SK-N-DZ (cell line): ENCODE results near the gene BAMBI.

ENCODE experiments used
- DNase-seq: peaks from one replicate; pipeline ENCODE4 v3.0.0-alpha.2; 2015; ENCODE audit warnings: low spot score

Gene BAMBI

DNA sequence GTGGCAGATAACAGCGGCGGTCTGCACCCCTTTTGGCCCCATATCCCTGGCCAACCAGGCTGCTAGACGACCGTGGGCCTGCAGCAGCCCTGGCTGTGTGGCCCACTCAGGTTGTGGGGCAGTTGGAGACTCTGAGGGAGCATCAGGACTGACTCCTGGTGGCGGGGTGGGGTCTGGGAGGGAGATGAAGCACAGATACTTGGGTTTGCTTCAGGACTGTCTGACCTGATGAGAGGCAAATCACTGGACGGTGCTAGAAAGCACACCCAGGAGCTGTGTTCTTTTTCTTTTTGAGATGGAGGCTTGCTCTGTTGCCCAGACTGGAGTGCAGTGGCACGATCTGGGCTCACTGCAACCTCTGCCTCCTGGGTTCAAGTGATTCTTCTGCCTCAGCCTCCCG is 28.2 kb downstream of the BAMBI start:
- no peak for DNase-seq

DNA sequence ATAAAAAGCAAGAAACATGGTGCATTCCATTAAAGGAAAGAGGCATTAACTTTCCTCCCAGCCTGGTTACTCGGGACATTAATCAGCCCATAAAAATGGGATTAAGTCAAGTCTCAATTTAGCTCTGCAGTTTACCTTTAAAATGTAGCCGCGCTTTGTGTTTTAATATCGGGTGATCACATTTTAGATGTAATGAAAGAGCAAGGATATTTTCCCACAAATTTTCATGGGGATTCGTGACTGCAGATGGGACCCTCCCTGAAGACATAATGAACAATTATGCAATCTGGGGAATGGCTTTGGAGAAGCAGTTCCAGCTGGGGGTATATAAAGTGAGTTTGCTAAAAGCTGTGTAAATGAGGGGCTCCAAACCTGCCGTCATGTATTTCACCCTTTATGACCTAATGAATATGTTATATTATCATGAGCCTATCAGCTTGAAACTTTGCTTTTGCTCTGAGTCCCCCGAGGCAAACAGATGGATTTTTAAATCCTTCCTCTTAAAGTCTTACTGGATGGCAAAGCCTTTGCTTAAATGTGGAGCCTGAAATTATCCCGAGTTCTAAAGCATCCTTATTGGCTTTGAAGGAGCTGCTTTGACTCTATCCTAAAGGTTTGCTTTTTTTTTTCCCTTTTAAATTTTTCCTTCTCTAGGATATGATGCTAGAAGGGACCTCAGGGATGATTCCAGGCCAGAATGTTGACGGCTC is 31.8 kb downstream of the BAMBI start:
- DNase-seq, result no peak

DNA sequence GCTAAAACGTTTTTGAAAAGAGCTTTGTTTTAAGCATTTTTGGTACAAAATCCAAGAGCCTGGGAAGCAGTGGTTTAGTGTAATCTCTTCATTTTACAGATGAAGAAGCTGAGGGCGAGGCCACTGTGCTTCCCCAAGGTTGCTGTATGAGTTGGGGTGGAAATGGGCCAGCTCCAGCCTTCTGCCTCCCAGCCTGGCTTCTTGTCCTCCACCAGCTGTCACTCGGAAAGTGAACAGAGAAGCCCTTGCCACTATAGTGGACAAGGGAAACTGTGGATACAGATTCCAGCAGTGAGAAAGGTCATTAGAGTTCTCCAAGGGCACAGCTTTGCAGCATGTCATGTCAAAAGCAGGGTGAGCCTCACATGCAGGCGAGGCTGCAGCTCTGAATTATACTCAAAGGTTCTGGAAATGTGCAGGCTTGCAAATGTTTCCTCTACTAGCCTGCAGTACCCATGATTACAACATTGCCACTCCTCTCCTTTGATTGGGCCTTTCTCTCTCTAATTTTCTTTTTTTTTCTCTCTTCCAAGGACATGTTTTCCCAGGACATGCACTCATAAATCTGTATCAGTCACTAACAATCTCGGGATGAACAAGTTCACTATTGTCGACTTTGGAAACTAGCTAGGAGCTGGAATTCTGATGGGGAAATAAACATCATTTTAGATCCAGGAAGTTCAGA is 33.0 kb downstream of the BAMBI start:
- no peak for DNase-seq

DNA sequence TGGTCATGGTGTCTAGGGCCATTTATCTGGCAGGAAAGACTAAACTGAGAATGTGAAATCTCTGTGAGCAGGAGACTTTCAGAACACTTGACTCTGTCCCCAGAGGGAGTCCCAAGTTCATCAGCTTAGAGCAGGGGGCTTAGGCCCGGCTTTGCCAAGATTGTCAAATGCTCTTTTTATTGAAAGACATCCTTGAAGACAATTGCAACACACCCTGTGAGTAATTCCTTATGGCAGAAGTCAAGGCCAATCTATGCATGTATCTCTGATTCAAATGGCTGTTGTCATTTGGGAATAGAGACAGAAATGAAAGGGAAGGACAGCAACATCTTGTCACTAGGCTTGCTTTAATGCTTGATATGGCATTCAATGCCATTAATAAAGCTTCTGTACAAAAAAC is 33.7 kb downstream of the BAMBI start:
- DNase-seq, result no peak

DNA sequence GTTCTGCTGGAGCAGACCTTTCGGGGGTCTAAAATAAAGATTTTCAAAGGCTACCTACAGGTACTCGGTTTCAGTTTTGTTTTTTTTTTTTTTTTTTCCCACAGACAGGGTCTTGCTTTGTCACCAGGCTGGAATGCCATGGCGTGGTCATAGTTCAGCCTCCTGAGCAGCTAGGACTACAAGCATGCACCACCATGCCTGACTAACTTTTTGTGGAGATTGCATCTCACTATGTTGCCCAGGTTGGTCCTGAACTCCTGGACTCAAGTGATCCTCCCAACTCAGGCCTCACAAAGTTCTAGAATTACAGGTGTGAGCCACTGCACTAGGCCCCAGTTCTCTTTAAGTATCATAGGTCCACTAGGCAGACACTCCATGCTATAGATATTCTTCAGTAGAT is 34.5 kb downstream of the BAMBI start:
- DNase-seq, result no peak

DNA sequence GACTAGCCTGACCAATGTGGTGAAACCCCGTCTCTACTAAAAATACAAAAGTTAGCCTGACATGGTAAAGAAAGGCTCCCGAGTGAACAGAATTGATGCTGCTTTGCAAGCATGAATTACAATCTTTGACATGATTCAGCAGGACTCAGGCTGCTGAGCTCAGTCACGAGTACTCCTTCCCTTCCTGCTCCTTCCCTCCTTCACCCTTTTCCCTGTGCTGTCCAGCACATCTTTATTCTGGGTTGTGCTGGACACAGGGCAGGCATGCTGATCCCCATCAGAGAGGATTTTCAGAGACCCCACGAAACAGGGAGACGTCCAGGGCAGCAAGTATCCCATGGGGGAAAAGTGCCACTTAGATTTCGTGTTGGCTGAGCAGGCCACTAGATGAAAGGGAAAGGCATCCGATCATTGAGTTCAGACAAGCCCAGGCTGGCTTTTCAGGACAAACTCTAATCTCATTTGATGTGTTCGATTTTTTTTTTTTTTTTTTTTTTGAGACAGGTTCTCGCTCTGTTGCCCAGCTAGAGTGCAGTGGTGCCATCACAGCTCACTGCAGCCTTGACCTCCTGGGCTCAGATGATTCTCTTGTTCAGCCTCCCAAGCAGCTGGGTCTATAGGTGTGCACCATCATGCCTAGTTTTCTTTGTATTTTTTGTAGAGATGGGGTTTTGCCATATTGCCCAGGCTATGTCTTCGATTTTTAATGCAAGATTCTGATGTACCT is 36.5 kb downstream of the BAMBI start:
- no peak for DNase-seq

DNA sequence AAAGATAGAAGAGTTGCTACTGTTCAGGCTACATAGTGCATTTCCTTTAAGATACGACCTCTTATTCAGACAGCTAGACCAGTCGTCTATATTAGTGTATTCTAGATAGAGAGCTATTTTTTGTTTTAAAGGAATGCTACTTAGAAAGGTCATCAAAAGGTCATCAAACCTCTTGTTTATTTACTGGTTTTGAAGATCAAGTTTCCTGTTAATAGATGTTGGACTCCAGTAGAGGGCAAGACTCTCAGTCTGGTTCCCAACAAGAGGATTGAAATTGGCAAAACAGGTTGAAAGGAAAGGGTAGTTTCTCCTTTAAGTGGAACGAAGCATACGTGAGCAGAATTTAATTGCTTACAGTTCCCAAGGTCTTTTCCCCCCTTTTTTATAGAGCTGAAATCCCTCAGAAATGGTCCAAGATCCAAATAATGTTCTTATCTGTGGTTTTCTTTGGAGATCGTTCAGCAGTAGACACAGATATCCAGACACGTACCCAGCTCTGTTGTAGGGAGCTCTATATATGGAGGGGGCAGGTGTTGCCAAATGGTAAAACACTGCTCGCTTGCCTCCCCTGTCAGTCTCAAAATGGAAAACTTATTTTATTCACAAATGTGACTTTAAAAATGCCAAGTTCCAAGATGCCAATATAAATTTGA is 37.2 kb downstream of the BAMBI start:
- no peak for DNase-seq

DNA sequence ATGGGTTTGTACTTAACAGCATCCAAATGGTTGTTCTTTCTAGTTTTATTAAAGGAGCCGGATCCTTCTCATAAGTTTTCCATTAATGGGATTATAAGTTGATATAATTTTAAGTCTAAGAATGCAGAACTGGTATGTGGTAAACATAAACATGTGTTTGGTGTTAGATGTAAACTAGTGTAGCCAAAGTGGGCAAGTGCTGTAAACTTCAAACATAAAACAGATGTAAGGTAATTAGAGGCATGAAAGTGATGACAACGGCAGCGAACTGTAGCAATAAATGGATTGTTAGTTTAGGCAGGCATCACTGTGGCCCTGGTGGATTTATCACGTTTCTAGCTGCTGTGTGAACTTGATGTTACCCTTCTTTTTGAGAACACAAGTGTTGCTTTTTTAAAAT is 37.9 kb downstream of the BAMBI start:
- DNase-seq, result no peak

DNA sequence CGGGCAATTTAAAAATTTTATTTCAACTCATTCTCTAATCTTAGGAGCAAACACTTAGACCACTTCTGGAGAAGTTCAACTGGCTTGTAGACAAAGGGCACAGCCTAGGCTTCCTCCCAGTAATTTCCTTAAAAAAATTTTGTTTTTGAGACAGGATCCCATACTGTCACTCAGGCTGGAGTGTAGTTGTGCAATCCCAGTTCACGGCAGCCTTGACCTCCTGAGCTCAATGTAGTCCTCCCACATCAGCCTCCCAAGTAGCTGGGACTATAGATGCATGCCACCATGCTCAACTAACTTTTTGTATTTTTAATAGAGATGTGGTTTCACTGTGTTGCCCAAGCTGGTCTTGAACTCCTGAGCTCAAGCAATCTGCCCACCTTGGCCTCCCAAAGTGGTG is 38.4 kb downstream of the BAMBI start:
- no peak for DNase-seq

DNA sequence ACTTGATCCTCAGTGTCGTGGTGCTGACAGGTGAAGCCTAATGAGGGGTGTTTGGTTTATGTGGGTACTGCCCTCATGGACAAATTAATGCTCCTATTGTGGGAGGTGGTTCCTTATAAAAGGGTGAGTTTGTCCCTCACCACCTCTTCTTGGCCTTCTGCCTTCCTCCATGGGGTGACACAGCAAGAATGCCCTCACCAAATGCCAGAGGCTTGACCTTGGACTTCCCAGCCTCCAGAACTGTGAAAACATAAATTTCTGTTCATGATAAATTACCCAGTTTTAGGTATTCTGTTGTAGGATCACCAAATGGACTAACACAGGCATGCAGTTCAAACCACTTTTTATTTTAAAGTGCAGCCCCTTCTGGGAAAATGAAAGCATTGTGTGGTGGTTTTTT is 39.4 kb downstream of the BAMBI start:
- DNase-seq, result no peak

DNA sequence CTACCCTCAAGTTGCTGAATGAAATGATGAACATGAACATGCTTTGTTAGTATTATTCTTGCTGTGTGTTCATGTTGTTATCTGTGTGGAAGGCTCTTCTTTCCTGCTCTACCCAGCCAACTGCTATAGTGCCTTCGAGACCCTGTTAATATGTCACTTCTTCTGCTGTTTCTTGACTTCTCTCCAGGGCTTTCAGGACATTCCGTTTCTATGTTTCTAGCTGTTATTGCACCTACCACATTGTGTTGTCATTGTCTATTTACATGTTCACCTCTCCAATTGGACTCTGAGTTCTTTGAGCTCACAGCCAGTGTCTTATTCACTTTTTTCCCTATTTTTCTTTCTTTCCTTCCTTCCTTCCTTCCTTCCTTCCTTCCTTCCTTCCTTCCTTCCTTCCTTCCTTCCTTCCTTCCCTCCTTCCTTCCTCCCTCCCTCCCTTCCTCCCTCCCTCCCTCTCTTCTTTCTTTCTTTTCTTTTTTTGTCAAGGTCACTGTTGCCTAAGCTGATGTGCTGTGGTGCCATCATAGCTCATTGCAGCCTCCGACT is 40.4 kb downstream of the BAMBI start:
- DNase-seq, result no peak

DNA sequence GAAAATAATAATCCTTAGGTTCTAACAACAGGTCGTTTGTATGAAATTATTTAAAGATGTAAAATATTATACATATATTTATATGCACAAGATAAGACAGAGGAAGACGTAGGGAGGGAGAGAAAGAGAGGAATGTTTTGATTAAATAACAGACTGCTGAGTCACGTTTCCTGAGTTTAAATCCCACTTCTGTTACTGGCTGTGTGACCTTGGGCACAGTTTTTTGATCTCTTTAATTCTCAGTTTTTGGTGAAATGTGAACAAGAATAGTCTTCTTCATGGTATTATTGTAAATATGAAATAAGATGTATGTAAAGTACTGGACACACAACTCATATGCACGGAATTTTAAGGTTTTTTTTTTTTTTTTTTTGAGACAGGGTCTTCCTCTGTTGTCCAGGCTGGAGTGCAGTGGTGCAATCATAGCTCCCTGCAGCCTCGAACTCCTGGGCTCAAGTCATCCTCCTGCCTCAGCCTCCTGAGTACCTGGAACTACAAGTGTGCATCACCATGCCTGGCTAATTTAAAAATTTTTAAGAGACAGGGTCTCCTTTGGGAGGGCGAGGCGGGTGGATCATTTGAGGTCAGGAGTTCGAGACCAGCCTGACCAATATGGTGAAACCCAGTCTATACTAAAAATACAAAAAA is 42.6 kb downstream of the BAMBI start:
- DNase-seq, result no peak

DNA sequence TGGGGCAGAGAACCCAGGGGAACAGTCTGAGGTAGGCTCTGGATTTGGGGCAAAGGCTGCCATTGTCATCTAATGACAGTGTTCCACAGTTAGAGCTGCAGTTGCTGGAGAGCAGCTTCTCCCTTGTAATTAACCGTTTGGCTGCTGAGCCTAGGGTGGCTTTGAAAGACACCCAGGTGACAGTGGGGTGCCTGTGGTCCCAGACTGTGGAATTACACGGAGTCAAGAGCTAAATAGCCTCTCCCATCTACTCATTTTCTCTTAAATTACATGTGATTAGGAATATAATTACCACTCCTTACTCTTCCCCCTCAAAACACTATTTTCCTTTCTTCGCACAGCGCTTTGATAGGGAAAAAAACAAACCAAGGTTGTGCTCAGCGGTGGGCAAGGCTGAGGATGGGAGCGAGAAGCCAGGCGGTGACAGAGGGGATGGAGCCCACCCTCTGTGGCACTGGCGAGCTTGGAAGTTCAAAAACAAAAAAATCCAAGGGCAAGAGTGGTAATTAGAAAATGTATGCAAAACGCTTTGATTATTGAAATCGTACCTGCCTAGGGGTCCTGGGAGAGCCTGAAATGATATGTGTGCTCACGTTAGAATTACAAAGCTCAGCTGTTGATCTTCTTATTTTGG is 44.1 kb downstream of the BAMBI start:
- DNase-seq, result no peak

DNA sequence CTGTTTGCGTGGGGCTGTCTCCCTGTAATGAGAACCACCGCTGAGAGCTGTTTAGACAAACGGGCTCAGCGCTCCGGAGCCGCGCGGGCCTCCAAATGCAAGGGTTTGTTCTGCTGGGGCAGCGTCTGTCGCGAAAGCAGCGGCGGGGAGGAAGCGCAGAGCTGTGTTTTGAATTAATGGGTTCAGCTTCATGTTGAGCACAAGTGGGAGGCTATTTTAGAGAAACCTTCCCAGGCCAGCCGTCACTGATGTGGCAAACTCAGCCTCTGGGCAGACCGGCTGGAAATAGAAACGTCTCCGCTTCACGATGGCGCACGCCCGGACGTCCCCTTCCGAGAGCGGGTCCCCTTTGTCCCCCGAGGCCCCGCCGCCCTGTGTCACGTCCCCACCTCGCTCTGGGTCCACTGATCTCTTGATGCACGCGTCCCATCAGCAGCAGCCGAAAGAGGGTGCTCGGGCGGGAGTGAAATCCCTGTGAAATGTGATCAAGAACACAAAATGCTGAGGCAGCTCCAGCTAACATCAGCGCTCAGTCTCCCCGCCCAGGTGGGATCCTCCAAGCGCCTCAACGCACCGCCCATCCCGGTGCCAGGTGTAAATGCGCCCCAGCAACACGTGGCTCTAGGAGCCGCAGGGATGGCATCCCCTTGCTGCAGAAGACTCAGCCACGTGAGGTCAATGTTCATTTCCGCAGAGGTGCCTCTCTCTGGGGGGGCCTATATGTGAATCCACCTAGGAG is 44.9 kb downstream of the BAMBI start:
- peak; percentile 44 for DNase-seq

DNA sequence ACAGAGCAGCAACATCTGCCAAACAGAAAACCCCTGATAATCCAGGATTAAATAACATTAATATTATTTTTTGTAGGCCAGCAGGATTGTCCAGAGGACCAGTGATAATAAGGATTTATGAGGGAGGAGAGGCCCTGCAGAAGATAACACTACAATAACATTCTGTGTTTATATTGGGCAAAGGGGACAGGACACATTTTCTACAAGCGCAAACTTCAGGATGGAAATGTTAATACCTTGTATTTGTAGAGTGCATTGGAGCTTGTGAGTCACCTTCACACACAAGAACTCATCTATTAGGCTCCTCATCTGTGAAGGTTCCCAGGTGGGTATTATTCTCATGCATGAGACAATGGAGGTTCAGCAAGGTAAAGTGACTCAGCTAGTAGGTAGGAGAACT is 51.0 kb downstream of the BAMBI start:
- DNase-seq, result no peak

DNA sequence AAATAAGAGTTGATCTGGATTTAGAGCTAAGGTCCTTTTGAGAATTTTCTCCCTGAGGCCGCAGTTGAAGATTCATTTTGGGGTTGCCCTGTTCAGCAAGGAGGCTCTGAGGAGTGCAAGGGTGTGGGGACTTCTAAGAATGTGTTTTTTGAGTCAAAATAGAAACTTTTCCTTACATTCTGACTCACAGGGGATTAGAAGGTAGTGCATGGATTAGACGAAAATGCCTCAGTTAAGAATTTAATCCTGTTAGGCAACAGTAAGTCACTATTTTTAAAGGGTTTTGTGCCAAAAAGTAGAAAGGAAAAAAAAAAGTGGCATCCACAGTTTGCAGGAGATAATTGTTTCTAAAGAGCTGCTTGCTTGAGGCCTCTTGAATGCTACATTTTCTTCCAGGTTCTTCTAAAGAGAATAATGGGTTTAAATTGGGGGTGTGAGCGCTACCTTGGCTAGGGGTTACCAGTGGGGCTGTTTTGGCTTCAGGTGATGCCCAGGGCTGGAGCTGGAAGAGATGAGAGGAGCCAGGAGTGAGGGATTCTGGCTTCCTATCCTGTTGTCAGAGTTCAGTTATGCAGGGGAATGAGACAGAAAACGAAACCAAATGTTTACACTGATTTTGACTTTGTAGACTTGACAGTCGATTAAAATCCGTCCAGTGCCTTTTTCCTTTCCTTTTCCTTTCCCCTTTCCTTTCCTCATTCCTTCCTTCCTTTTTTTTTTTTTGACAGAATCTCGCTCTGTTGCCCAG is 52.9 kb downstream of the BAMBI start:
- DNase-seq, result no peak

DNA sequence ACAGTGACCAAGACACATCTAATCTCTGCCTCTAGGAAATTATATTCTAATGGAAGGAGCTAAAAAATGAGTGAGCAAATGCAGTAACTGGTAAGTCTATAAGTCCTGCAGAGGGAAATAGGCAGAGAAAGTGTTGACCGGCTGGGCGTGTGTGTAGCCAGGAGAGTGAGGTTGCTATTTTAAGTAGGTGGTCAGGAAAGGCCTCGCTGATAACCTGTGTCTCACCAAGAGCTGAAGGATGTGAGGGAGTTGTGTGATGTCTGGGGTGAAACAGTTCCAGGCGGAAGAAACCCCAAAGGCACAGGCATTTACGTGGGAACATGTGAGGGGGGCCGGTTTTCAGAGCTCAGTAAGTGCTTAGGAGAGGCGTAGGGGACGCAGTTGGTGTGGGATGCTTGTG is 54.8 kb downstream of the BAMBI start:
- no peak for DNase-seq
